GM21737 (cell line): ENCODE data around the gene ALG14.
"Not testable (repeated sequence)": the region's sequence is repeated elsewhere in the genome, so short reads cannot be mapped to it uniquely, and the experiment has no call there.

ENCODE experiments used
- ATAC-seq: cut with Tn5 transposase; IDR thresholded peaks from one replicate; pipeline ENCODE4 v1.9.1; 2021; ENCODE audit warnings: mild to moderate bottlenecking, moderate library complexity; ENCODE audit not compliant: unreplicated experiment

The ALG14 gene

GRCh38 chr1:95043141-95043980, 29.4 kb downstream of the ALG14 start:
- ATAC-seq: peak; percentile 91

GRCh38 chr1:95042286-95042685, 30.5 kb downstream of the ALG14 start:
- ATAC-seq: no peak

- peak; percentile 61 for ATAC-seq
Observed at GRCh38 chr1:95041491-95042165, 31.1 kb downstream of the ALG14 start.

GRCh38 chr1:95040032-95040525, 32.7 kb downstream of the ALG14 start:
- no peak for ATAC-seq

- no peak for ATAC-seq
Observed at GRCh38 chr1:95039360-95040031, 33.3 kb downstream of the ALG14 start.

- no peak for ATAC-seq
Observed at GRCh38 chr1:95035536-95035935, 37.2 kb downstream of the ALG14 start.

- ATAC-seq: no peak
Observed at GRCh38 chr1:95034506-95034905, 38.2 kb downstream of the ALG14 start.

- no peak for ATAC-seq
Observed at GRCh38 chr1:95033843-95034242, 38.9 kb downstream of the ALG14 start.

- no peak for ATAC-seq
Observed at GRCh38 chr1:95029532-95029931, 43.2 kb downstream of the ALG14 start.

- ATAC-seq: no peak
Observed at GRCh38 chr1:95028954-95029353, 43.8 kb downstream of the ALG14 start.

GRCh38 chr1:95027046-95027445, 45.7 kb downstream of the ALG14 start:
- no peak for ATAC-seq

- ATAC-seq: no peak
Observed at GRCh38 chr1:95023399-95024043, 49.2 kb downstream of the ALG14 start.

- no peak for ATAC-seq
Observed at GRCh38 chr1:95022644-95022926, 50.2 kb downstream of the ALG14 start.

GRCh38 chr1:95021805-95022643, 50.7 kb downstream of the ALG14 start:
- no peak for ATAC-seq

GRCh38 chr1:95021119-95021518, 51.6 kb downstream of the ALG14 start:
- no peak for ATAC-seq

GRCh38 chr1:95019466-95019865, 53.3 kb downstream of the ALG14 start:
- ATAC-seq: not testable (repeated sequence)

GRCh38 chr1:95018602-95019369, 54.0 kb downstream of the ALG14 start:
- ATAC-seq: no peak

GRCh38 chr1:95017775-95018174, 55.0 kb downstream of the ALG14 start:
- no peak for ATAC-seq

GRCh38 chr1:95015076-95015475, 57.7 kb downstream of the ALG14 start:
- no peak for ATAC-seq
